UCSD-AML1 (cell line): ENCODE data around the gene ISY1.
"Not testable (repeated sequence)": the region's sequence is repeated elsewhere in the genome, so short reads cannot be mapped to it uniquely, and the experiment has no call there.

Experiments
- DNase-seq: peaks from one replicate; lab custom pipeline; 2025; ENCODE audit not compliant: unreplicated experiment; lab: John Stamatoyannopoulos, UW

The ISY1 gene

GRCh38 chr3:129166579-129167332 lies 5.9 kb upstream of the ISY1 start:
- no peak for DNase-seq

GRCh38 chr3:129165594-129165993 lies 4.7 kb upstream of the ISY1 start:
- not testable (repeated sequence) for DNase-seq

GRCh38 chr3:129164500-129164899 lies 3.6 kb upstream of the ISY1 start:
- DNase-seq, result no peak

GRCh38 chr3:129162729-129163579 lies 2.1 kb upstream of the ISY1 start:
- DNase-seq, result peak; percentile 13

- DNase-seq, result no peak
Observed at GRCh38 chr3:129161860-129162271, 1.0 kb upstream of the ISY1 start.

- DNase-seq, result no peak
Observed at GRCh38 chr3:129144786-129145185, 16.1 kb downstream of the ISY1 start.

- DNase-seq, result not testable (repeated sequence)
Observed at GRCh38 chr3:129141011-129141410, 19.9 kb downstream of the ISY1 start.

GRCh38 chr3:129139911-129140310 lies 21.0 kb downstream of the ISY1 start:
- DNase-seq, result no peak

GRCh38 chr3:129136275-129136674 lies 24.6 kb downstream of the ISY1 start:
- not testable (repeated sequence) for DNase-seq

- DNase-seq, result no peak
Observed at GRCh38 chr3:129132097-129132866, 28.6 kb downstream of the ISY1 start.

- no peak for DNase-seq
Observed at GRCh38 chr3:129131465-129132088, 29.3 kb downstream of the ISY1 start.

- no peak for DNase-seq
Observed at GRCh38 chr3:129130291-129130813, 30.5 kb downstream of the ISY1 start.

GRCh38 chr3:129128357-129129155 lies 32.3 kb downstream of the ISY1 start:
- no peak for DNase-seq

- no peak for DNase-seq
Observed at GRCh38 chr3:129126726-129127280, 34.1 kb downstream of the ISY1 start.

GRCh38 chr3:129123314-129124060 lies 37.4 kb downstream of the ISY1 start:
- DNase-seq, result no peak

- DNase-seq, result no peak
Observed at GRCh38 chr3:129122412-129123011, 38.4 kb downstream of the ISY1 start.

GRCh38 chr3:129121792-129122411 lies 39.0 kb downstream of the ISY1 start, which contains the start of gene RAB43:
TSS of gene RAB43 (minus strand) at chr3:129121804. CDS start at chr3:129121489, 315 bp downstream.
- peak; percentile 80 for DNase-seq
